Measurements from ENCODE around the gene CDIPT.
"Not testable (repeated sequence)": the region's sequence is repeated elsewhere in the genome, so short reads cannot be mapped to it uniquely, and the experiment has no call there.

Gene CDIPT, protein sequence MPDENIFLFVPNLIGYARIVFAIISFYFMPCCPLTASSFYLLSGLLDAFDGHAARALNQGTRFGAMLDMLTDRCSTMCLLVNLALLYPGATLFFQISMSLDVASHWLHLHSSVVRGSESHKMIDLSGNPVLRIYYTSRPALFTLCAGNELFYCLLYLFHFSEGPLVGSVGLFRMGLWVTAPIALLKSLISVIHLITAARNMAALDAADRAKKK

DNA sequence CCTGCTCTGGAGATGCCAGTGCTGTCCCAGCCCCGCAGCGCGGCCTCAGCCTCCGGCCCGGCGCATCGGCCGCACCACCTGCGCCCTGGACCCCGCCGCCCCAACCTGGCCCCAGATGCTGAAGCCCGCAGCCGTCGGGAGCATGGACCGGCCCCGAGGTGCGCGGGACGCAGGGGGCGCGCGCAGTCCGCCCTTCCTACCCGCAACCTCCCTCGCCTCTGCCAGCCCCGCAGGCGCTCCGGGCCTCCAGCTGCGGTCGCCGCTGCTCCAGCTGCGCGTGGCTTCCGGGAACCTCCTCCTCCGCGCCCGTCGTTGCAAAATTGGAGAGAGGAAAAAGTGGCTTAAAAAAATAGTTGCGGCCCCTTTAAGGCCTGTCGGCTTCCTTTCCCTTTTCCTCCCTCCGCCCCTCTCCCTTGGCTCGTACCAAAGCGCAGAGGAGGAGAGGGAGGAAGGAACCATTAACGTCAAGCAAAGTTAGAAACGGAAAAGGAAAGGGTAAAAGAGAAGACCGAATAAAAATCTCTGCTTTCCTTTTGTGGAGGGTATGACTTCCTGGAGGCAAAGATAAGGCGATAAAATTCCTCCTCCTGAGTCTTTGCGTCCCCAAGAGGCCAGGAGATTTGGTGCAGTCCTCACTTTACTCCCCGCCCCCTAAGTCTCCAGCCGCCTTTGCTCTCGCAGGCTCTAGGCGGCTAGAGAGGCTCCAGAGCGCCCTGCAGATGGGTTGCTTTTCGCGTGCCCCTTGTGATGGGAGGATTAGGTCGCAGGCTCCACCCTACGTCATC lies at the start of gene CDIPT:
TSS of gene CDIPT (minus strand) at position 343 of the 785 bp plus-strand sequence. CDS start 369 bp downstream, outside the sequence.
- DNase-seq (ENCODE audit: low read depth in 3 of 3): peak; percentile 71 to 90 (median 87)

DNA sequence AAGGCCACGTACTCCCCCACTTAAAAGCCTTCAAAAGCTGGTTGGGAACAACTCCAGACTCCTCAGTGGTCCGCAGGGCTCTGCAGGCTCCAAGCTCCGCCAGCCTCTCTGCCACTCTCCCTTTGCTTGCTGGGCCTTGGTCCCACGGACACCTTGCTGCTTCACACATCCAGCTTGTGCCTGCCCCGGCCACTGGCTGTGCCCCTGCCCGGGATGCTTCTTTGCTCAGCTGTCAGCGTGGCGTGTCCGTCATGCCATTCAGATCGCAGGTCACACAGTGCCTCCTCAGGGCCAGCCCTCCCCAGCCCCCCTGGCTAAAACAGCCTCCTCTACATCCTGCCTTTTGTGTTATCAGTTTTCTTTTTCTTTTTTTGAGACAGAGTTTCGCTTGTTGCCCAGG lies 49.1 kb upstream of the CDIPT start:
- DNase-seq (ENCODE audit: low read depth in 3 of 3): no peak

DNA sequence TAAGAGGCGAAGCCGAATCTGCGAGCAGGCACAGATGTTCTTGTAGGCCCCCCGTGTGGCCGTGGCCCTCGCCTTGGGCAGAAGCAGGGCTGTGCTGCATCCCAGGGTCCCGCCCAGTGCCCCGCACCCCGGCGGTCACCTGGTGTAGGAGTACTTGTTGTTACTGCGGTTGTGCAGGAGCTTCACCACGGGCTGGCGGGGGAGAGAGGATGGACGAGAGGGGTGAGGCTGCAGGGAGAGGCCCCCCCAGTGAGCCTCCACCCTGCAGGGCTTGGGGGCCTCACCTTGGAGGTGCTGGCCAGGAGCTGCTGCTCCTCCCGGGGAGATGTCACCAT lies 48.6 kb upstream of the CDIPT start:
- no peak for DNase-seq (ENCODE audit: low read depth in 3 of 3)

DNA sequence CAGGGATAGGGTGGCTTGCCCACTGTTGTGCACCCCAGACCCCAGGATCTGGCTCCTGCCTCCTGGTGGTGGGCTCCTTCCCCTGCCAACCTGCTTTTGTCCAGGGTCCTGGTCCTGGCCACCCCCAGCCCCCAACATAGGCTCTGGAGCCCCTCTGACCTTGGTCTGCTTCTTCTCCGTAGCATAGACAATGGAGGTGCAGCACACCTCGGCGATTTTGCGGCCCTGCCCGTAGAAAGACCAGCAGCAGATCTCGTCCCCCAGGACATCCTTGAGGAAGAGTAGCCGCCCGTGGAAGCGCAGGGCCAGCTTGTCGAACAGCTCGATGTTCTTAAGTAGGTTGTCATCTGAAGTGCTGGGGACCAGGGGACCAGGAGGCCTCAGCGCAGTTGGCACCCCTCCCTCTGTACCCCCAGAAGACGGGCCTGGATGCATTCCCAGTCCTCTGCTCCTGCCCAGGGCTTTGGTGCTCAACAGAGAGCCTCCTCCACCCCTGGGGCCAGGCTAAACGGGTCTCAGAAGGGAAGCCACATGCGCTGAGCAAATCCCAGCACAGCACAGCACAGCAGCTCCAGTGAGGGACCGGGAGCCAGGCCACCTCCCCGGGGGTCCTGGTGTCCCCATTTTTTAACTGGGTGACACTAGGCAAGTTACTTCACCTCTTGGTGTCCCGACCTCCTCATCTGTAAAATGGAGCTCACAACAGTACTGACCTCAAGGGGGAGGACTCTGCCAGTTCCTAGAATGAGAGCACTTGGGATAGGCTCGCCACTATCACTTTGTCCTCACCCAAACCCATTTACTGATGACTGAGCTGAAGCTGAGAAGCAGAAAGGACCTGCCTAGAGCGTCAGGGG lies 48.0 kb upstream of the CDIPT start:
- no peak for DNase-seq (ENCODE audit: low read depth in 3 of 3)

DNA sequence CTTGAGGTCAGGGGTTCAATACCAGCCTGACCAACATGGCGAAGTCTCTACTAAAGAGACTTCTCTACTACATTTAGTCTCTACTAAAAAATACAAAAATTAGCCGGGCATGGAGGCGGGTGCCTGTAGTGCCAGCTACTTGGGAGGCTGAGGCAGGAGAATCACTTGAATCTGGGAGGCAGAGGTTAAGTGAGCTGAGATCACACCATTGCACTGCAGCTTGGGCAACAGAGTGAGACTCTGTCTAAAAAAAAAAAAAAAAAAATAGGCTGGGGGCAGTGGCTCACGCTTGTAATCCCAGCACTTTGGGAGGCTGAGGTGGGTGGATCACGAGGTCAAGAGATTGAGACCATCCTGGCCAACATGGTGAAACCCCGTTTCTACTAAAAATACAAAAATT lies 46.8 kb upstream of the CDIPT start:
- not testable (repeated sequence) for DNase-seq (ENCODE audit: low read depth in 3 of 3)

DNA sequence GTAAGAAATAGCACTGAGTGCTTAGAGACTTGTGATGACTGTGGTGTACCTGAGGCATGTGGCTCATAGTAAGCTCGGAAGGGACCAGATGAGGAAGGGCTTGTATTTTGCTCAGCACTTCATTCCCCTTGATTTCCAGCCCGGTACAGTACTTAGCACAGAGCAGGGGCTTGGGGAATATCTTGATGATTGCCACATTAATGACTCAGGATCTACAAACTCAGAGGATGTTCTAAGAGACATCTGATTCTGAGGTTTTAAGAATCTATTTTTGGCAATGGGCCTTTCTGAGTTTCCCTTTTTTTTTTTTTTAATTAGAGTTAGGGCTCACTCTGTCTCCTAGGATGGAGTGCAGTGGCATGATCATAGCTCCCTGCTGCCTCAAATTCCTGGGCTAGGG lies 46.4 kb upstream of the CDIPT start:
- DNase-seq (ENCODE audit: low read depth in 3 of 3): no peak

DNA sequence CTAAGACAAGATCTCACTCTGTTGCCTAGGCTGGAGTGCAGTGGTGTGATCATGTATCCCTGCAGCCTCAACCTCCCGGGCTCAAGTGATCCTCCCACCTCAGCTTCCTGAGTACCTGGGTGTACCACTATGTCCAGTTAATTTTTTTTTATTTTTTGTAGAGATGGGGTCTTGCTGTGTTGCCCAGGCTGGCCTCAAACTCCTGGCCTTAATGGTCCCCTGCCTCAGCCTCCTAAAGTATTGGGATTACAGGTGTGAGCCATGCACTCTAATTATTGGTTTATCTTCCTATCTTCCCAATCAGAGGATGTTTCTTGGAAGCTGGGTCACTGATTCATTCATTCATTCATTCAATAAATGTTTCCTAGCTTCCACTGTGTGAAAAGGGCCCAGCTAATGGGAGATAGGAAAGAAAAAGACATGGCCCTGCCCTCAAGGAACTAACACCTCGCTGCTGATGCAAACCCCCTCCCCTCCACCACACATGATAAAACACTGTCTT lies 45.7 kb upstream of the CDIPT start:
- no peak for DNase-seq (ENCODE audit: low read depth in 3 of 3)

DNA sequence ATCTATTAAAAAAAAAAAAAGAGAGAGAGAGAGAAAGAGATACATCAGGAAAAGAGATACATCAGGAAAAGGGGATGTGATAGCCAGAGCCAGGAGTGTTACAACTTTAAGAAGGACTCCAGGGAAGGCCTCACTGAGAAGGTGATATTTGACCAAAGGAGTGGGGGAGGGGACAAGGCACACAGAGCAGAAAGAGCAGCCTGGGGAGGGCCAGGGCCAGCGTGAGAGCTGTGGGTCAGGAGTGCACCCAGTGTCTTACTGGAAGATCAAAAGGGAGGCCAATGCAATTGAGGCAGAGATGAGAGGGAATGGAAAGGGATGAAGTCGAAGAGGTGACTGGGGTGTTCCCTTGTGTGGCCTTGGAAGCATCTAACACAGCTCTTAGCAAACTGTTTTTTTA lies 44.9 kb upstream of the CDIPT start:
- no peak for DNase-seq (ENCODE audit: low read depth in 3 of 3)

DNA sequence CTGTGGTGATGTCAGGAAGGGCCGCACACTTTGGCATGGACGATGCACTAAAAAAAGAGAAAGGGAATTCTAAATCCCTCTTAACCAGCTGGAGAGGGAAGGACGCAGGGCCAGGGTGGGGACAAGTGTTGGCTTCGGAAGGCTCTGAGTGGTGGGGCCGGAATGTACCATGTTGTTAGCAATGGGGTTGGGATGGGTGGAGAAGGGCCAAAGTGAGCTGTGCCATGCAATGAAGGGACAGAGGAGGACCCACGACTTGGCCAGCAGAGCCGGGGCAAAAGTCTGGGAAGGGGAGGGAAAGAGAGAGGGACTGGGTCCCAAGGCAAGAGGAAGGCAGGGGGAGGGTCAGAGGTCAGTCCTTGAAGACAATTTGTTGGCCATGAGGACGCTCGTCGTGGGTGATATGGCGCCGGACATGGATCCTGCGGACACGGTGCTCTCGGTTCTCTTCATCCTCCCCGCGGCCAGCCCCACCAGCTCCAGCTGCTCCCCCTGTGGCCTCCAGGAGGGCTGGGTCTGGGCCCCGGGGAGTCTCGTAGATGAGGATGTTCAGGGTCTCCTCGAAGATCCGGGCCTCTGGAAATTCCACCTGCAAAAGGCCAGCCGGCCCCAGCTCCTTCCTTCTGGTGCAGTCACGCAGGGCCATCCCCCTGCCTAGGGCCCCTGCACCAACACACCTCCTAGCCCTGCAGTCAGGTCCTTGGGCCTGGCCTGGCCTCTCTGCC lies 43.7 kb upstream of the CDIPT start:
- DNase-seq (ENCODE audit: low read depth in 3 of 3): no peak

DNA sequence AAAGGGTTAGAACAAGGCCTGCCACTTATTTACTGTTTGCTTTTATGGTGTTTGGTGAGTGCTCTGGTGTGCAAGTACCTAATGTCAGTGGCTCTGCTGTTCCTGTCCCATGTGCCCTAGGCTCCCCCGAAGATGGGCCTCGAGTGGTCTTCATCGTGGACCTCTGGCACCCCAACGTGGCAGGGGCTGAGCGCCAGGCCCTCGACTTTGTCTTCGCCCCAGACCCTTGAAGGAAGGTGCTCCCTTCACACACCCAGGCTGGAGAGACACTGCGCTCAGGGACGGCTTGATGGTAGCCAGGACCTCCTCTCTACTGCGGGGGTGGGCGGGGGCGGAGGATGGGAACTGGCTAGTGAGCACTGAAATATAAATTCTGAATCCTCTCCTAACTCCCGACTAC lies 42.6 kb upstream of the CDIPT start:
- no peak for DNase-seq (ENCODE audit: low read depth in 3 of 3)

DNA sequence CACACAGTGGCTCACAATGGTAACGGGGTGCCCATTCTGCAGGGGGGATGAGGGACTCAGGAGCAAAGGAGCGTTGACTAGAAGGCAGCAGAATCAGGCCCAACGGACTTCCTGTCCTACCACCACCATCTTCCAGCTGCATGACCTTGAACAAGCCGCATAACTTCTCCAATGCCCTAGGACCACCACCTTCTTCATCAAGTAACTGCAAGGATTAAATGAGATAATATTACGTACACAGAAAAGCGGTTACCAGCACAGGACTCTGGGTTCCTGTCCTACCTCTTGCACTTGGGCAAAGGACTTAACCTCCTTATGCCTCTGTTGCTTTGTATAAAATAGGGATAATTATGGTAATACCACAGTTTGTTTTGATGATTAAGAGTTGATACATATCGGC lies 41.9 kb upstream of the CDIPT start:
- no peak for DNase-seq (ENCODE audit: low read depth in 3 of 3)

DNA sequence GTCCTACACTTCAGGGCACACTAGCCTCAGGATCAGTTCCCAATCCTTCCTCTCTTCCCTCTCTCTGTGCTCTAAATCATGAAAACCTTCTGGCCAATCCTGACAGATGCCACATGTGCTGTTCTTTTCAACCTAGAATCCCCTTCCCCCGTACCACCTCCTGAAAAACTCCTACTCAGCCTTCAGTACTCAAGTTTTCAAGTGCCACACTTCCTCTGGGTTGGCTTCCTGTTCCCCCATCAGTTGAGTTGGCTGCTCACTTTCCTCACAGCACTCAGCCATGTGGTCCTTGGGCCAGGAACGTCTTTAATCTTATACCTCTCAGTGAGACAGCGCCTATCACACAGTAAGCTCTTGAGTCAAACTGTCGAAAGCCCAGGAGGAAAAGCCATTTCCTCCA lies 40.6 kb upstream of the CDIPT start:
- no peak for DNase-seq (ENCODE audit: low read depth in 3 of 3)

DNA sequence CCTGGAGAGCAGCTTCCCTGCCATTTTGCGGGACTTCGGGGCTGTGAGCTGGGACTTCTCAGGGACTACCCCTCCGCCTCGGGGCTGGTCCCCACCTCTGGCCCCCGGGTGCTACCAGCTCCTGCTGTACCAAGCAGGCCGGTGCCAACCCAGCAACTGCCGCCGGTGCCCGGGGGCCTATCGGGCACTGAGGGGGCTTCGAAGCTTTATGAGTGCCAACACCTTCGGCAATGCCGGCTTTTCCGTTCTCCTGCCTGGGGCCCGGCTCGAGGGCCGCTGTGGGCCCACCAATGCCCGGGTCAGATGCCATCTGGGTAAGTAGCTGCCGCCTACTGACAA lies 38.5 kb upstream of the CDIPT start:
- no peak for DNase-seq (ENCODE audit: low read depth in 3 of 3)

DNA sequence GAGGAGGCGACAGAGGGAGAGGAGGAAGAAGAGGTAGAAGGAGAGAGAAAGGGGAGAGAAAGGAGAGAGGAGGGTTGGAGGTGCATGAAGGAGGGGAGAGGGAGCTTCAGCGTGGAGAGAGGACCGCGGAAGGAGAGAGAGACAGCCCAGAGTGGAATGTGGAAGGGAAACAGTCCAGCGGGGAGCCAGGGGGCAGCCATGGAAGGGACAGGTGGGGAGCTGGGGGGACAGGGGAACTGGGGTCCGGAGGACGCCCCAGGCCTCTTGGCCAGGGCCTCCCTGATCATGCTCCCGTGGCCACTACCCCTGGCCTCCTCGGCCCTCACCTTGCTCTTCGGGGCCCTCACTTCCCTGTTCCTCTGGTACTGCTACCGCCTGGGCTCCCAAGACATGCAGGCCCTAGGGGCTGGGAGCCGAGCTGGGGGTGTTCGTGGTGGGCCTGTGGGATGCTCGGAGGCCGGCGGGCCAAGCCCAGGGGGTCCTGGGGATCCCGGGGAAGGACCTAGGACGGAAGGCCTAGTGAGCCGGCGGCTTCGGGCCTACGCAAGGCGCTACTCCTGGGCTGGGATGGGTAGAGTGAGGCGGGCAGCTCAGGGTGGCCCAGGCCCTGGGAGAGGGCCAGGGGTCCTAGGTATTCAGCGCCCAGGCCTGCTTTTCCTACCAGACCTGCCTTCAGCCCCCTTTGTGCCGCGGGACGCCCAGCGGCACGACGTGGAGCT lies 38.0 kb upstream of the CDIPT start:
- no peak for DNase-seq (ENCODE audit: low read depth in 3 of 3)

DNA sequence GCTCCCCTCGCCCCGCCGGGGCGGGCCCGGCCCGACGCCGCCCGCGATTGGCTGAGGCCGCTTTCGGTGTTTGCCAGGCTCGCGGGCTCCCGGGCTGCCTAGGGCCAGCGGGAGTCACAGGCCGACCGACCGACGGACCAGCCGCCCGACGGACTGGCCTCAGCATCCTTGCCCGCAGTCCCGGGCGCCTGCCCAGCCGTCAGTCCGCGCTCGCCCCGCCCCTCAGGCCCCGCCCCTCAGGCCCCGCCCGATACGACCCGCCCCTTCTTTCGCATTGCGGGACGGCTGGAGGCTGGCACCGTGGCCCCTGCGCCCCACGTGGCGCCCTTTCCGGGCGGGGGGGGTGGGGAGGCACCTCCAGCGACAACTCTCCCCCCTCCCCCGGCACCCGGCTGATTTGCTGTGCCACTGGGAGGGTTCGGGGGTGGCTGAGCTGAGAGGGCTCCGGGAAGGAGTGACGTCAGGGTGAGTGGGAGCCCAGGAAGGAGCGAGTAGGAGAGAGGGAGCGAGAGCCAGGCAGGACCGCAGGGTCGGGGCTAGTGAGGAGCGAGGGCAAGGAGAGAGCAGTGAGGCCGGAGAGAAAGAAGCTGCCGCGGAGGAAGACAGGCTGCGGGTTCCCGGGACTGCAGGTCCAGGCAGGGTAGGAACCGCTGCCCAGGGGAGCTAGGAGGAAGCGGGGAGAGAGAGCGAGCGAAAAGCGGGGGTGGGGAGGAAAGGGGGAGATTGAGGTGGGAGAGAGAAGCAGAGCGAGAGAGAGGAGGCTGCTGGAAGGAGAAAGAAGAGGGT lies 37.3 kb upstream of the CDIPT start, which contains the start of gene ASPHD1:
TSS of gene ASPHD1 (plus strand) at position 387 of the 786 bp plus-strand sequence. CDS start 484 bp downstream, outside the sequence.
- peak; percentile 44 to 78 (median 56) for DNase-seq (ENCODE audit: low read depth in 3 of 3)

DNA sequence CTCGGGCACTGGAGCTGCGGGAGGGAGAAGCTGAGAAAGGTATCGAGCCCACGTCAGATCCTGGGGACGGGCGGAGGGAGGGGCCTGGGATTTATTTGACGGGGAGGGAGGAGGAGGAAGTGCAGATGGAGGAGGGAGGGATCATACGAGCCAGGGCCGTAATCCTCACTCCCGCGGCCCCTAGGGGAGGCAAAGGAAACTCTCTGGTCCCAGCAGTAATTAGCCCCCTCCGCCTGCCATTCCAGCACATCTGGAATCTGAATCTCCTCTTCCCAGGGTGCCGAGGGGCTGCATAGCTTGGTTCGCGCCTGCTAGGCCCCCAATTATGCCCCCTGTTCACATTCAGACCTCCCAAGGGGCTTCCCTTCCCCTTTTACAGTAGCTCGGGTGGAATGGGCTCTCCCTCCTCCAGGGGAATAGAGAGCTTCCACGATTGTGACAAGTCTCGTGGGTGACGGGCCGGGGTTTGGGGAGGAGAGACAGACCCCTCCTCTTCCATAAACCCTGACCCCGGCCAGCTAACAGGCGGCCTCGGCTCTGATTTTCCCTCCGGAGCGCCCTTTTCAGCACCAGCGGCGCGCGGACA lies 36.6 kb upstream of the CDIPT start, which contains the start of gene SEZ6L2:
TSS of gene SEZ6L2 (minus strand) at position 35 of the 586 bp plus-strand sequence. CDS start 531 bp downstream, outside the sequence.
- no peak for DNase-seq (ENCODE audit: low read depth in 3 of 3)

DNA sequence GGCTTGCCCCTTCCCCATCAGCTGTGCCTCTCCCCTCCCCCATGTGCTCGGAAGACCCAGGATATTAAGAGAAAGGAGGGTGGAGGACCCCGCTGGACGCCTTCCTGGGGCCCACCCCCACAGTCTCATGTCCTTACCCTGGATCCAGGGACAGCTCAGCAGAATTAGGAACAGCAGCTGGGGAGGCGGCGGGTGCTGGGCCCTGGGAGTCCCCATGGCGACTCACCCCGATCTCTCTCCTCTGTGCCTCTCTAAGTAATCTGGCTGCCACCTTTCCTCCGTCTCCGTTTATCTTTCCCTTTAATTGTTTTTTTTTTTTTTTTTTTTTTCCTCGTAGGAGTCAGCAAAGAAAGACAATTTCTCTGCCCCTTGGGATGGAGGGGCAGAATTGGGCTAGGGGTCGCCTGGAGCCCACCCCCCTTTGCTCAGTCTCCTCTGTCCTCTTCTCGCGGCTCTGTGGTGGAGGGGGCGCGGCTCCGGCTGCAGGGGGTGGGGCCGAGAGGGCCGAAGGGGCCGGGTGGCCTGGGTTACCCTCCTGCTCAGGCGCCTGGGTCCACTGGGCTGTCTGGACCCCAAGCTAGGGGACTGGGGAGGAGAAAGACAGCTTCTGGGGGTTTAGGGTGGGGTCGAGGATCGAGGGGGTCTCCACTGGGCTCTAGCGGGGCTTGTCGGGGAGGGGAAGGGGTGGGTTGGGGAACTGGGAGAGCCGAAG lies 35.9 kb upstream of the CDIPT start:
- DNase-seq (ENCODE audit: low read depth in 3 of 3): no peak

DNA sequence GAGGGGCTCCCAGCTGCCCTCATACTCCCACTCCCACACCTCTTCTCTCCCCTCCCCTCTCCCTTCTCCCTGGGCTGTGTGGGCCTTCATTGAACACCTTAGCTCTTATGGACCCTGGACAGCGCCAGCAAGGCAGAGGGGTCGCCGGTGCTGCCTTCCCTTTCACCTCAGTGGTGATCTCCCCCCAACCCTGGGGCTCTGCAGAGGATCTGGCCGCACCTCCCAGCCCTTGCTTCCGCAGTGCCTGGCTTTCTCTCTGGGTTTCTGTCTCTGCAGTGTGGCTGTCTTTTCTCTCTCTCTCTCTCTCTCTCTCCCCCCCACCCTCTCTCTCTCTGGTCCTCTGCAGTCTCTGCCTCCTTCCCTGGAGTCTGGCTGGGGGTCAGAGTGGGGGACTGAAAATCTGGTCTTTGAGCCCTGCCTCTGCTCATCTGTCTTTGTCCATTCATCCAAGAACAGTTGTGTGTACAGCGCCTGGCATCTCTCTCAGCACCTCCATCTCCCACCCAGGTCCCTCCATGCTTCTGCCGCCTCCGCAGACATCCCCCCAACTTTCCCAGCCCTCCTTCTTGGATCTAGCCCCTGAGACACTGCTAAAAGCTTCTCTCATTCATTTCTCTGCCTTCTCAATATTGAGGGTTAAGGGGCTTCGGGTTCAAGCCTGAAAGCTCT lies 35.2 kb upstream of the CDIPT start:
- DNase-seq (ENCODE audit: low read depth in 3 of 3): no peak

DNA sequence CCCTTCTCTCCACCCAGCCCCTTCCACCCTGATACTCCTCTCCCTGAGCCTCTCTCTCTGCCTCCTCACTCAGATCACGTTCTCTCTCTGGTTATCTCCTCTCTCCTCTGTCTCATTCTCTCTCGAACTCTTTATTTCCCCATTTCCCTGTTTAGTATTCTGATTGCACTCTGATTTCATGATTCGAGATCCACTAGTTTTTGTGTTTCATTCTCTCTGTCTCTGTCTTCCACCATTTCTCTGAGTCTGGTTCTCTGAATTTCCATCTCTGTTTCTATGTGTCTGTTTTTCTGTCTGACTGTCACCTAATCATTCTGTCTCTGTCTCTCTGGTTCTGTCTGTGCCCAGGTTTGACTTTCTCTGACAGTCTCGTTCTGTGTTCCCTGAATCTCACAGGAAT lies 34.3 kb upstream of the CDIPT start:
- no peak for DNase-seq (ENCODE audit: low read depth in 3 of 3)
